Left lung (tissue), 10 donors: ENCODE measurements around the gene SARS2. TPM values are rescaled to one million over a fixed set of nuclear protein-coding genes. Genes with fewer than 3 reads are reported as not detected.
"Not testable (repeated sequence)": the region's sequence is repeated elsewhere in the genome, so short reads cannot be mapped to it uniquely, and the experiment has no call there.

Experiments
- ATAC-seq: fragments of 200-7000 bp; cut with Tn5 transposase; one replicate; pipeline ENCODE4 v1.9.1; 2020; ENCODE audit warnings: moderate library complexity
- DNase-seq, 4 donors: peaks; one replicate each; pipeline ENCODE4 v3.0.0-alpha.2; 2013 to 2020
- H3K27ac ChIP-seq, 2 donors: fragments of 200-600 bp; sonication (generic) in 1 of 2; one replicate each; pipeline versions ENCODE4 v1.5.0 to v1.8.0; 2020 to 2021
- H3K27me3 ChIP-seq, 2 donors: fragments of 200-600 bp; sonication (generic) in 1 of 2; one replicate each; pipeline versions ENCODE4 v1.5.0 to v1.8.0; 2020 to 2021
- H3K36me3 ChIP-seq, 2 donors: fragments of 200-600 bp; sonication (generic) in 1 of 2; one replicate each; pipeline versions ENCODE4 v1.5.0 to v1.8.0; 2020 to 2021
- H3K4me1 ChIP-seq, 2 donors: fragments of 200-600 bp; one replicate each; pipeline ENCODE4 v1.8.0; 2021
- H3K4me3 ChIP-seq, 2 donors: fragments of 200-600 bp; sonication (generic) in 1 of 2; one replicate each; pipeline versions ENCODE4 v1.5.0 to v1.8.0; 2020 to 2021; ENCODE audit warnings: mild to moderate bottlenecking in 1 of 2
- H3K9me3 ChIP-seq, 2 donors: fragments of 200-600 bp; sonication (generic) in 1 of 2; one replicate each; pipeline versions ENCODE4 v1.5.0 to v1.8.0; 2020 to 2021
- intact Hi-C, 2 donors: fragments of 100-400 bp; cut with DNase I; formaldehyde crosslinking; loops; one replicate each; pipeline versions ENCODE4 v1.11.2 to v1.14.2; 2022
- polyA plus RNA-seq, 6 donors: library from polyadenylated mRNA; unstranded; fragments of 120-200 nt; gene quantifications; one replicate each; pipeline ENCODE4 v1.2.1, GENCODE V29; 2013; ENCODE audit not compliant: insufficient read length in 6 of 6
- total RNA-seq, 2 donors: library from RNA; stranded (reverse); fragmentation: NEBNext Ultra II Directional; extraction: Animal tissue kit (Norgen Biotek cat#: 25700); gene quantifications; one replicate each; pipeline ENCODE4 v1.2.1, GENCODE V29; 2021
- TF ChIP-seq, protein P1 (sequence below), 2 donors: fragments of 200-600 bp; sonication (generic) in 1 of 2; IDR thresholded peaks; one replicate each; pipeline versions ENCODE4 v1.5.0 to v1.8.0; 2021; ENCODE audit warnings: antibody characterized with exemption in 2 of 2
- donor health status: DM: no; HTN: yes; CAD: no.
- donor health status: DM: no; HTN: no; CAD: no.

The SARS2 gene
- total and polyA plus RNA-seq, 8 donors = 15.4 to 43.8 (median 34.6) TPM

DNA sequence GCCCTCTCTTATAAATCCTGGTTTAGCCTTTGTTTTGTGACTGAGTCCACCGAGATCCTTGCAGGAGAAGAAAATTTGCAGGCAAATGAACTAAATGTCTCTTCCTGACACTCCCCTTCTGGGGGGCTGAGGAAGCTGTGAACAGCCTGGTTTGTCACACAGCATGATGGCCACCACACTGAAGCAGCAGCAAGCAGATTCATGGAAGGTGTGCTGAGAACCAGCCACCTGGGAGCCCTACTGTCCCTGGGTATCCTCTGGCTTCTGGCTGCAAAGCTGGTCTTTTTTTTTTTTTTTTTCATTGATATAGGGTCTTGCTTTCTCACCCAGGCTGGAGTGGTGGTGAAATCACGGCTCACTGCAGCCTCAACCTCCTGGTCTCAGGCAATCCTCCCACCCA lies 11.4 kb upstream of the SARS2 start:
- DNase-seq (no peak), ATAC-seq (no peak)
- no peaks in the 10 kb centered on the region for H3K36me3 ChIP-seq
- H3K9me3 ChIP-seq = no peaks in the 10 kb centered on the region
- H3K4me1 ChIP-seq = no peaks in the 10 kb centered on the region
- H3K27ac ChIP-seq = no peak overlapping the region
- intact Hi-C loops = no loop called here
- H3K4me3 ChIP-seq = no peak overlapping the region
- TF ChIP-seq, protein P1, sequence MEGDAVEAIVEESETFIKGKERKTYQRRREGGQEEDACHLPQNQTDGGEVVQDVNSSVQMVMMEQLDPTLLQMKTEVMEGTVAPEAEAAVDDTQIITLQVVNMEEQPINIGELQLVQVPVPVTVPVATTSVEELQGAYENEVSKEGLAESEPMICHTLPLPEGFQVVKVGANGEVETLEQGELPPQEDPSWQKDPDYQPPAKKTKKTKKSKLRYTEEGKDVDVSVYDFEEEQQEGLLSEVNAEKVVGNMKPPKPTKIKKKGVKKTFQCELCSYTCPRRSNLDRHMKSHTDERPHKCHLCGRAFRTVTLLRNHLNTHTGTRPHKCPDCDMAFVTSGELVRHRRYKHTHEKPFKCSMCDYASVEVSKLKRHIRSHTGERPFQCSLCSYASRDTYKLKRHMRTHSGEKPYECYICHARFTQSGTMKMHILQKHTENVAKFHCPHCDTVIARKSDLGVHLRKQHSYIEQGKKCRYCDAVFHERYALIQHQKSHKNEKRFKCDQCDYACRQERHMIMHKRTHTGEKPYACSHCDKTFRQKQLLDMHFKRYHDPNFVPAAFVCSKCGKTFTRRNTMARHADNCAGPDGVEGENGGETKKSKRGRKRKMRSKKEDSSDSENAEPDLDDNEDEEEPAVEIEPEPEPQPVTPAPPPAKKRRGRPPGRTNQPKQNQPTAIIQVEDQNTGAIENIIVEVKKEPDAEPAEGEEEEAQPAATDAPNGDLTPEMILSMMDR (IDR thresholded peaks at IDR 0.05) = no peak
- H3K27me3 ChIP-seq = no peaks in the 10 kb centered on the region

- intact Hi-C loops, ATAC-seq, H3K4me1 ChIP-seq, DNase-seq, H3K9me3 ChIP-seq, H3K27me3 ChIP-seq, H3K27ac ChIP-seq, H3K36me3 ChIP-seq, H3K4me3 ChIP-seq: not testable (repeated sequence)
Measured at GRCh38 chr19:38941466-38941865, 10.9 kb upstream of the SARS2 start.

DNA sequence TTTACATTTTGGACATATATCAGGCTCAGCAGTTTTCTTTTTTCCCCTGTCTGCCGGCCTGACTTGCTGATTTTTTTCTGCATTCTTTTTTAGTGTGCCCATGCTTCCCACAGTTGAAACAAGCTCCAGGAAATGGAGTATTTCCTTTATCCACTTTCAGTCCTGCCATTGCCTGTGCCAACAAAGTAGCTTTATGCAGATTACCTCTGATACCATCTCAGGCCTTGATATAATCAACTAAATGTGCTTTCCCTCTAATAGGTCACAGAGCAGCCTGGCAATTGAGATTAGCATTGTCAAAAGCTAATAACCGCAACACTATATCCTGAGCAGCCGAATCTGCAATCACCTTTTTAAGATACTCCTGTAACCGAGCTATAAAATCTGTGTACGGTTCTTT lies 9.4 kb upstream of the SARS2 start:
- Histone ChIP-seq H3K4me1 (no peaks in the 10 kb centered on the region), H3K27ac (no peak overlapping the region), H3K4me3 (no peak overlapping the region), H3K36me3 (no peaks in the 10 kb centered on the region), H3K9me3 (peaks cover 0 to 4% of the 10 kb centered on the region in 2 donors), H3K27me3 (no peaks in the 10 kb centered on the region)
- TF ChIP-seq, protein P1 (IDR thresholded peaks at IDR 0.05) = no peak
- DNase-seq (no peak), ATAC-seq (no peak)
- intact Hi-C loops = no loop called here

GRCh38 chr19:38933544-38933943 lies 3.0 kb upstream of the SARS2 start:
- Histone ChIP-seq H3K36me3 (peaks cover 0 to 13% of the 10 kb centered on the region in 2 donors), H3K27ac (no peak overlapping the region), H3K4me1 (peaks cover 11 to 40% of the 10 kb centered on the region in 2 donors), H3K27me3 (no peaks in the 10 kb centered on the region), H3K4me3 (no peak overlapping the region), H3K9me3 (peaks cover 0 to 5% of the 10 kb centered on the region in 2 donors)
- TF ChIP-seq, protein P1 (IDR thresholded peaks at IDR 0.05) = no peak
- intact Hi-C loops = no loop called here
- DNase-seq (no peak), ATAC-seq (no peak)

GRCh38 chr19:38932425-38933179 lies 2.0 kb upstream of the SARS2 start:
- H3K27ac ChIP-seq = no peak overlapping the region
- peaks cover 11 to 46% of the 10 kb centered on the region in 2 donors for H3K4me1 ChIP-seq
- H3K4me3 ChIP-seq = peak overlapping the region in 1 of 2 donors; percentile 76
- DNase-seq (peak in 2 of 4 donors; percentile 23 to 74), ATAC-seq (no peak)
- peaks cover 0 to 5% of the 10 kb centered on the region in 2 donors for H3K9me3 ChIP-seq
- intact Hi-C loops = no loop called here
- H3K36me3 ChIP-seq = peaks cover 0 to 13% of the 10 kb centered on the region in 2 donors
- no peaks in the 10 kb centered on the region for H3K27me3 ChIP-seq
- TF ChIP-seq, protein P1 (IDR thresholded peaks at IDR 0.05) = no peak

DNA sequence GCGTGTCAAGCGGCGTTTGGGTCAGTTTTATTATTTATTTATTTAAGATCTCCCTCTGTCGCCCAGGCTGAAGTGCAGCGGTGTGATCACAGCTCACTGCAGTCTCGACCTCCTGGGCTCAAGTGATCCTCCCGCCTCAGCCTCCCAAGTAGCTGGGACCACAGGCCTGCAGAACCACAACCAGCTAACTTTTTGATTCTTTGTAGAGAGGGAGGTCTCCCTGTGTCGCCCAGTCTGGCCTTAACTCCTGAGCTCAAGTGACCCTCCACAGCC lies 894 bp upstream of the SARS2 start:
- DNase-seq (peak in 1 of 4 donors; percentile 43), ATAC-seq (no peak)
- peaks cover 0 to 5% of the 10 kb centered on the region in 2 donors for H3K9me3 ChIP-seq
- TF ChIP-seq, protein P1 (IDR thresholded peaks at IDR 0.05) = no peak
- H3K4me3 ChIP-seq = peak overlapping the region; percentile 55 to 76
- peaks cover 11 to 46% of the 10 kb centered on the region in 2 donors for H3K4me1 ChIP-seq
- H3K27me3 ChIP-seq = no peaks in the 10 kb centered on the region
- peaks cover 0 to 13% of the 10 kb centered on the region in 2 donors for H3K36me3 ChIP-seq
- intact Hi-C loops = no loop called here
- peak overlapping the region in 1 of 2 donors; percentile 85 for H3K27ac ChIP-seq
